Measurements from ENCODE around the gene NXPH3. TPM values are rescaled to one million over a fixed set of nuclear protein-coding genes. Genes with fewer than 3 reads are reported as not detected.

Gene NXPH3
- total RNA-seq, 1 donor from 2014 or later: 4.5 TPM

GRCh38 chr17:49572226-49572625 lies 3.4 kb upstream of the NXPH3 start:
- peak; percentile 46 for DNase-seq (ENCODE audit: missing footprints)
- intact Hi-C loops (cut with DNase I): no loop called here
- ATAC-seq: no peak

- intact Hi-C loops (cut with DNase I): no loop called here
- ATAC-seq: no peak
- peak; percentile 31 for DNase-seq (ENCODE audit: missing footprints)
These were observed 2.8 kb upstream of the NXPH3 start for GRCh38 chr17:49572806-49573420.

- no peak for ATAC-seq
- intact Hi-C loops (cut with DNase I): no loop called here
- peak; percentile 66 for DNase-seq (ENCODE audit: missing footprints)
These were observed 2.0 kb upstream of the NXPH3 start for GRCh38 chr17:49573510-49574322.

GRCh38 chr17:49574323-49574781 lies 1.3 kb upstream of the NXPH3 start:
- ATAC-seq (no peak), DNase-seq (ENCODE audit: missing footprints) (peak; percentile 45)
- intact Hi-C loops (cut with DNase I): no loop called here

- ATAC-seq (no peak), DNase-seq (ENCODE audit: missing footprints) (peak; percentile 41)
- intact Hi-C loops (cut with DNase I): loop anchor here (5.0 kb wide), 1 partner anchor 42 kb away; no protein-coding TSS in a partner anchor
These were observed 559 bp upstream of the NXPH3 start for GRCh38 chr17:49574945-49575678.

GRCh38 chr17:49576088-49576916 lies 631 bp downstream of the NXPH3 start:
- intact Hi-C loops (cut with DNase I): loop anchor here (5.0 kb wide), 1 partner anchor 41 kb away; no protein-coding TSS in a partner anchor
- DNase-seq (ENCODE audit: missing footprints) (peak; percentile 77), ATAC-seq (peak; percentile 80)

- DNase-seq (ENCODE audit: missing footprints): peak; percentile 56
- intact Hi-C loops (cut with DNase I): loop anchor here (5.0 kb wide), 1 partner anchor 40 kb away; no protein-coding TSS in a partner anchor
These were observed 1.4 kb downstream of the NXPH3 start for GRCh38 chr17:49576917-49577649.

GRCh38 chr17:49577650-49577934 lies 1.9 kb downstream of the NXPH3 start:
- DNase-seq (ENCODE audit: missing footprints) (no peak), ATAC-seq (no peak)
- intact Hi-C loops (cut with DNase I): loop anchor here (5.0 kb wide), 1 partner anchor 40 kb away; no protein-coding TSS in a partner anchor

More at GRCh38 chr17:49576917-49577649, 1.4 kb downstream of the NXPH3 start:
- ATAC-seq: peak; percentile 9

- no peak for DNase-seq (ENCODE audit: missing footprints)
- intact Hi-C loops (cut with DNase I): loop anchor here (5.0 kb wide), 1 partner anchor 39 kb away; no protein-coding TSS in a partner anchor
- no peak for ATAC-seq
These were observed 2.3 kb downstream of the NXPH3 start for GRCh38 chr17:49577963-49578362.

GRCh38 chr17:49578414-49578813 lies 2.7 kb downstream of the NXPH3 start:
- intact Hi-C loops (cut with DNase I): loop anchor here (5.0 kb wide), 1 partner anchor 39 kb away; no protein-coding TSS in a partner anchor
- no peak for ATAC-seq
- peak; percentile 56 for DNase-seq (ENCODE audit: missing footprints)

- intact Hi-C loops (cut with DNase I): loop anchor here (5.0 kb wide), 1 partner anchor 38 kb away; no protein-coding TSS in a partner anchor
- peak; percentile 27 for DNase-seq (ENCODE audit: missing footprints)
- ATAC-seq: no peak
These were observed 3.4 kb downstream of the NXPH3 start for GRCh38 chr17:49578952-49579500.

GRCh38 chr17:49579522-49579921 lies 3.9 kb downstream of the NXPH3 start:
- intact Hi-C loops (cut with DNase I): loop anchor here (5.0 kb wide), 1 partner anchor 38 kb away; no protein-coding TSS in a partner anchor
- DNase-seq (ENCODE audit: missing footprints) (no peak), ATAC-seq (no peak)

- intact Hi-C loops (cut with DNase I): no loop called here
- ATAC-seq: no peak
These were observed 4.5 kb downstream of the NXPH3 start for GRCh38 chr17:49580055-49580721.

GRCh38 chr17:49580981-49581647 lies 5.4 kb downstream of the NXPH3 start:
- no peak for ATAC-seq
- intact Hi-C loops (cut with DNase I): no loop called here
- DNase-seq (ENCODE audit: missing footprints): peak; percentile 30

More at GRCh38 chr17:49580055-49580721, 4.5 kb downstream of the NXPH3 start:
- peak; percentile 55 for DNase-seq (ENCODE audit: missing footprints)

- intact Hi-C loops (cut with DNase I): no loop called here
- no peak for ATAC-seq
- DNase-seq (ENCODE audit: missing footprints): peak; percentile 37
These were observed 6.0 kb downstream of the NXPH3 start for GRCh38 chr17:49581648-49581998.

GRCh38 chr17:49582055-49582722 lies 6.5 kb downstream of the NXPH3 start:
- peak; percentile 22 for DNase-seq (ENCODE audit: missing footprints)
- ATAC-seq: no peak
- intact Hi-C loops (cut with DNase I): no loop called here
